Keratinocyte (primary cell): ENCODE data around the gene WDR5.

Experiments used
- CTCF ChIP-seq, 3 experiments: IDR thresholded peaks in 1 of 3; conservative IDR thresholded peaks in 1 of 3; optimal IDR thresholded peaks in 1 of 3; 2 replicates in 2 of 3; 3 replicates in 1 of 3; pipeline versions ENCODE3 to v1.5.1; 2011; ENCODE audit warnings: low read length in 3 of 3, mild to moderate bottlenecking in 3 of 3, moderate library complexity in 2 of 3, control low read depth in 1 of 3, inconsistent platforms in 1 of 3; ENCODE audit not compliant: insufficient read depth in 2 of 3; ENCODE audit errors: extremely low read depth in 1 of 3
- EZH2 ChIP-seq: IDR thresholded peaks from one replicate; pipeline ENCODE4 v1.6.1; 2012; ENCODE audit warnings: inconsistent platforms, mild to moderate bottlenecking, low read length, moderate library complexity

DNA sequence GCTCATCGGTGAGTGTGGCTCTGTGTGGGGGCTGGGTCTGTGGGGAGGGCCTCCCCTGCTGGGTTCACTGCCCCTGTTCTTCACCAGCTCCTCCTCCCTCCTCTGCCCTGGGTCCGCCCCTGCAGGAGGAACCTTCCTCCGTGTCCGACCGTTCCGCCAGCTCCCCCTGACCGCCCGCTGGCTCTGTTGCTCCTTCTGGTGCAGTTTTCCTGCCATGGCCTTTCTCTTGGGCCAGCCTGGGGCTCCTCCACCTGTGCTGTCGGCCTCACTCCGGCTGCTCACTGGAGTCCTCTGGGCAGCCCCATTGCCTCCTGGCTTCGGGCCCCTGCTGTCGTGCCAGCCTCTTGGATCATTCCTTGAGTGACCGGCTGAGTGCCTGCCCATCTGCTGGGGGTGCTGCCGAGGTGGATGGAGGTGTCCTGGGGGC lies 16.2 kb downstream of the WDR5 start:
- TF ChIP-seq CTCF (optimal IDR thresholded peaks at IDR 0.05 in 1 of 3, IDR thresholded peaks at IDR 0.05 in 1 of 3, conservative IDR thresholded peaks at IDR 0.05 in 1 of 3; ENCODE audit: extremely low read depth in 1 of 3, insufficient read depth in 2 of 3, low read length in 3 of 3), result no peak
- no peak for TF ChIP-seq EZH2
